Measurements from ENCODE around the gene SLC52A3.

SLC52A3 gene

DNA sequence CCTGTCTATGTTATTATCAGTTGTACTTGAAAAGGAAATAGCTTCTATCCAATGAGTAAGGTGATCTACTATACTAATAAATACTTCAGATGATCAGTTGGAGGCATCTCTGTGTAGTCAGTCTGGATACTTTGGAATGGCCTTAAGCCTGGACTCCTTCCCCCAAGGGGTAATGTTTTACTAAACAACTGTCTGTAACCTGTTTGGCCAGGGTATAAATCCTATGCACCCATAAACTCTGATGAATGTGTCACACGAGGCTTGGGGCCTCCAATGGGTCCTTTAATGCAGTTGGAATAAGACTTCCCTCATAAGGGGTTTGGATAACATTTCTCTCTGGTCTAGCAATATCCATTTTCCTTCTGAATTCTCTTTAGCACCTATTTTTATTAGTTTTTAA, 19.5 kb upstream of the SLC52A3 start:
- H3K27me3 ChIP-seq = peaks cover 0 to 6% of the 10 kb centered on the region in 2 donors
- no peaks in the 10 kb centered on the region for H3K4me1 ChIP-seq
- no peak for DNase-seq
- no peaks in the 10 kb centered on the region for H3K36me3 ChIP-seq
- TF ChIP-seq, protein P1, sequence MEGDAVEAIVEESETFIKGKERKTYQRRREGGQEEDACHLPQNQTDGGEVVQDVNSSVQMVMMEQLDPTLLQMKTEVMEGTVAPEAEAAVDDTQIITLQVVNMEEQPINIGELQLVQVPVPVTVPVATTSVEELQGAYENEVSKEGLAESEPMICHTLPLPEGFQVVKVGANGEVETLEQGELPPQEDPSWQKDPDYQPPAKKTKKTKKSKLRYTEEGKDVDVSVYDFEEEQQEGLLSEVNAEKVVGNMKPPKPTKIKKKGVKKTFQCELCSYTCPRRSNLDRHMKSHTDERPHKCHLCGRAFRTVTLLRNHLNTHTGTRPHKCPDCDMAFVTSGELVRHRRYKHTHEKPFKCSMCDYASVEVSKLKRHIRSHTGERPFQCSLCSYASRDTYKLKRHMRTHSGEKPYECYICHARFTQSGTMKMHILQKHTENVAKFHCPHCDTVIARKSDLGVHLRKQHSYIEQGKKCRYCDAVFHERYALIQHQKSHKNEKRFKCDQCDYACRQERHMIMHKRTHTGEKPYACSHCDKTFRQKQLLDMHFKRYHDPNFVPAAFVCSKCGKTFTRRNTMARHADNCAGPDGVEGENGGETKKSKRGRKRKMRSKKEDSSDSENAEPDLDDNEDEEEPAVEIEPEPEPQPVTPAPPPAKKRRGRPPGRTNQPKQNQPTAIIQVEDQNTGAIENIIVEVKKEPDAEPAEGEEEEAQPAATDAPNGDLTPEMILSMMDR (IDR thresholded peaks at IDR 0.05) = no peak
- no peak overlapping the region for H3K4me3 ChIP-seq
- peaks cover 0 to 19% (median 16%) of the 10 kb centered on the region in 3 donors for H3K9me3 ChIP-seq
- H3K27ac ChIP-seq = no peak overlapping the region
- intact Hi-C loops (cut with DNase I; ENCODE audit: low total_unique reads) = no loop called here

DNA sequence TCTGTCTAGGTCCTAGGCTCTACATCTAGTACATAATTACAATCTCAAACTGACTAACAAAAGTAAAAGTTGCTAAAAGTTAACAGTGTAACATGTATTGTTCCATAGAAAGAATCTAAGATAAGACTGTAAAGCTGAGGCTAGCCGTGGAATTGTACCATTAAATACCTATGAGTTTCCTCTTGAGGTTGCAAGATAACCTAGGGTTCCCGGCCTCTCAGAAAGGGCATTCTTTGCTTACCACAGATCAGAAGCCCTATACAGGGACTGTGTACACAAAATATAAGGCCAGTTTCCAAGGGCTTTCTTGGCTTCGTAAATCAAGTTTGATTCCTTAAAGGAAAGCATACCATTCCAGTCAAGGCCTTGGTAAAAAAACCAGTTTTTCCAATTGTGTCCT, 11.5 kb upstream of the SLC52A3 start:
- H3K4me3 ChIP-seq = no peak overlapping the region
- H3K27ac ChIP-seq = no peak overlapping the region
- no peaks in the 10 kb centered on the region for H3K36me3 ChIP-seq
- peaks cover 0 to 8% (median 8%) of the 10 kb centered on the region in 3 donors for H3K9me3 ChIP-seq
- intact Hi-C loops (cut with DNase I; ENCODE audit: low total_unique reads) = no loop called here
- no peaks in the 10 kb centered on the region for H3K4me1 ChIP-seq
- TF ChIP-seq, protein P1 (IDR thresholded peaks at IDR 0.05) = no peak
- H3K27me3 ChIP-seq = peaks cover 0 to 8% of the 10 kb centered on the region in 2 donors
- DNase-seq = no peak

DNA sequence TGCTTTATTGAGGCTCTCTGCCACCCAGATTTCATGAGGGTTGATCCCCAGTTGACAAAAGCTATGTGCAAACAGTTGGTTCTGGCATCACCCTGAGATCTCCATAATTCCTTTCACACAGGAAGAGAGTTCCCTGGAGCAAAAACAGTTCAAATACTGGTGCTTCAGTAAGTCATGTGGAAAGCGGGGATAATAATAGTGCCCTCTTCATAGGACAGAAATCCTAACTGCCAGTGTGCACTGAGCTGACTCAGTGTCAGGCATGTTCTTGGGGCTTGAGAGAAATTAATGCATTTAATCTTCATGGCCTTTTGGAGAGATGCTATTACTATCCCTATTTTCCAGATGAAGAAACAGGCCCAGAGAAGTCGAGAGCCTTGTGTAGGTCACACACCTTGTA, 7.9 kb upstream of the SLC52A3 start:
- Histone ChIP-seq H3K27me3 (peaks cover 0 to 16% of the 10 kb centered on the region in 2 donors), H3K4me1 (no peaks in the 10 kb centered on the region), H3K9me3 (no peaks in the 10 kb centered on the region), H3K36me3 (no peaks in the 10 kb centered on the region), H3K27ac (no peak overlapping the region), H3K4me3 (no peak overlapping the region)
- DNase-seq = no peak
- TF ChIP-seq, protein P1 (IDR thresholded peaks at IDR 0.05) = no peak
- intact Hi-C loops (cut with DNase I; ENCODE audit: low total_unique reads) = no loop called here

DNA sequence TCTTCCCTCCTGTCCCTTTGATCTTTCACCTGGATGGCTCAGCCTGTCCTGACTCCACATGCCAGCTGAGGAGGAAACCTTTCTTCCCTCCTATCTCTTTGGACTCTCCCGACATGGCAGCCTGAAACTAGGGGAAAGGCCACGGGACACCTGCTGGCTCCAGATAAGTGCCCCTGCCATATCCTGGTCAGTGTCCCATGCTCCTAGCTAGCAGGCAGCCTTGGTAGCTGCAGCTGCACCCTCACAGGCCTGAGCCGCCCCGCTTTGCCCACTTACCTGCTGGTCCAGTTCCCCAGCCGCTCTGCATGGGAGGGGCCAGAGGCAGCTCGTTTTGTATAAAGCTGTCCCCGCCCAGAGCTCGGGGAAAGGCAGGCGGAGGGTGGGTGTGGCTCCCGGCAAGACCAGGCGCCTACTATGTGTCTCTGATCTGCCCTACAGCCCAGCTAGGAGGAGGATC, 7.4 kb upstream of the SLC52A3 start:
- intact Hi-C loops (cut with DNase I; ENCODE audit: low total_unique reads) = no loop called here
- no peak overlapping the region for H3K4me3 ChIP-seq
- H3K9me3 ChIP-seq = no peaks in the 10 kb centered on the region
- no peaks in the 10 kb centered on the region for H3K36me3 ChIP-seq
- no peaks in the 10 kb centered on the region for H3K4me1 ChIP-seq
- no peak overlapping the region for H3K27ac ChIP-seq
- DNase-seq = no peak
- H3K27me3 ChIP-seq = peaks cover 0 to 16% of the 10 kb centered on the region in 2 donors
- TF ChIP-seq, protein P1 (IDR thresholded peaks at IDR 0.05) = no peak

DNA sequence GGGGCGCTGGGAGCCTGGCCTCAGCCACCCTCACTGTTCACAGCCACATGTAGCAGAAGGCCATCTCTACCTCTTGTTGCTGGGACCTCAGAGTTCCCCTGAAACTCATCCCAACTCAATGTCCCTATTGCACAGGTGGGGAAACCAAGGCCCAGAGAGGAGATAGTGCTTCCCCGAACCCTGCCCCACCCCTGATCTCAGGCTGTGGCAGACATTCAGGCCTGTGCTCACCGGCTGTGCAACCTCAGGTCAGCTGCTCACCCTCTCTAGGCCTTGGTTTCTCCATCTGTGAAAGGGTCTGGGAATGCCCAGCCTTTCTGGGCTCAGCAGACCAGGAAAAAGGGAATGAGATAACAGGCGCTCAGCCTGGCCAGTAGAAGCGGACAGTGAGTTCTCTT, 6.4 kb upstream of the SLC52A3 start:
- Histone ChIP-seq H3K9me3 (no peaks in the 10 kb centered on the region), H3K27me3 (peaks cover 0 to 16% of the 10 kb centered on the region in 2 donors), H3K27ac (no peak overlapping the region), H3K4me1 (no peaks in the 10 kb centered on the region), H3K36me3 (no peaks in the 10 kb centered on the region), H3K4me3 (no peak overlapping the region)
- DNase-seq = no peak
- TF ChIP-seq, protein P1 (IDR thresholded peaks at IDR 0.05) = no peak
- intact Hi-C loops (cut with DNase I; ENCODE audit: low total_unique reads) = no loop called here
